ENCODE data around the gene GAA. TPM values are rescaled to one million over a fixed set of nuclear protein-coding genes. Genes with fewer than 3 reads are reported as not detected.

GAA gene
- total and polyA plus RNA-seq, 10 of the 15 experiments (the other 5 are each of a cell fraction or from before 2014, with no cell fraction given) = 0.18 to 10.5 (median 4.1) TPM

DNA sequence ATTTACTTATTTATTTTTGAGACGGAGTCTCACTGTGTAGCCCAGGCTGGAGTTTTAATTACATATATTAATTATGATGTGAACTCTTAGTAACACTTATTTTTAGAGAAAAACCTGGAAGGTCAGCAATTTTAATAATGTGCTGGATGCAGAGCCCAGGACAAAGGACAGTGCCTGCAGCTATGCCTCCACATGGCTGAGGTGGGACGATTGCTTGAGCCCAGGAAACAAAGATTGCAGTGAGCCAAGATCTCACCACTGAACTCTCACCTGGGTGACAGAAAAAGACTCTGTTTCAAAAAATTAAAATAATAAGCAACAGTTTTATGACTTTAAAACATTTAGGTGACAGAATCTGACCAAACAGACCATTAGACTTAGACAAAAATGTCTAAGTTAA, 57.5 kb downstream of the GAA start (continued):
- TF ChIP-seq, protein P1, sequence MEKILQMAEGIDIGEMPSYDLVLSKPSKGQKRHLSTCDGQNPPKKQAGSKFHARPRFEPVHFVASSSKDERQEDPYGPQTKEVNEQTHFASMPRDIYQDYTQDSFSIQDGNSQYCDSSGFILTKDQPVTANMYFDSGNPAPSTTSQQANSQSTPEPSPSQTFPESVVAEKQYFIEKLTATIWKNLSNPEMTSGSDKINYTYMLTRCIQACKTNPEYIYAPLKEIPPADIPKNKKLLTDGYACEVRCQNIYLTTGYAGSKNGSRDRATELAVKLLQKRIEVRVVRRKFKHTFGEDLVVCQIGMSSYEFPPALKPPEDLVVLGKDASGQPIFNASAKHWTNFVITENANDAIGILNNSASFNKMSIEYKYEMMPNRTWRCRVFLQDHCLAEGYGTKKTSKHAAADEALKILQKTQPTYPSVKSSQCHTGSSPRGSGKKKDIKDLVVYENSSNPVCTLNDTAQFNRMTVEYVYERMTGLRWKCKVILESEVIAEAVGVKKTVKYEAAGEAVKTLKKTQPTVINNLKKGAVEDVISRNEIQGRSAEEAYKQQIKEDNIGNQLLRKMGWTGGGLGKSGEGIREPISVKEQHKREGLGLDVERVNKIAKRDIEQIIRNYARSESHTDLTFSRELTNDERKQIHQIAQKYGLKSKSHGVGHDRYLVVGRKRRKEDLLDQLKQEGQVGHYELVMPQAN (conservative IDR thresholded peaks at IDR 0.05) = no peak
- no peak for TF ChIP-seq CHD2 (IDR thresholded peaks at IDR 0.05; ENCODE audit: borderline replicate concordance, low read depth, low read length)
- TF ChIP-seq, protein P2, sequence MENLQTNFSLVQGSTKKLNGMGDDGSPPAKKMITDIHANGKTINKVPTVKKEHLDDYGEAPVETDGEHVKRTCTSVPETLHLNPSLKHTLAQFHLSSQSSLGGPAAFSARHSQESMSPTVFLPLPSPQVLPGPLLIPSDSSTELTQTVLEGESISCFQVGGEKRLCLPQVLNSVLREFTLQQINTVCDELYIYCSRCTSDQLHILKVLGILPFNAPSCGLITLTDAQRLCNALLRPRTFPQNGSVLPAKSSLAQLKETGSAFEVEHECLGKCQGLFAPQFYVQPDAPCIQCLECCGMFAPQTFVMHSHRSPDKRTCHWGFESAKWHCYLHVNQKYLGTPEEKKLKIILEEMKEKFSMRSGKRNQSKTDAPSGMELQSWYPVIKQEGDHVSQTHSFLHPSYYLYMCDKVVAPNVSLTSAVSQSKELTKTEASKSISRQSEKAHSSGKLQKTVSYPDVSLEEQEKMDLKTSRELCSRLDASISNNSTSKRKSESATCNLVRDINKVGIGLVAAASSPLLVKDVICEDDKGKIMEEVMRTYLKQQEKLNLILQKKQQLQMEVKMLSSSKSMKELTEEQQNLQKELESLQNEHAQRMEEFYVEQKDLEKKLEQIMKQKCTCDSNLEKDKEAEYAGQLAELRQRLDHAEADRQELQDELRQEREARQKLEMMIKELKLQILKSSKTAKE (IDR thresholded peaks at IDR 0.05; ENCODE audit: low read depth, poor library complexity, severe bottlenecking) = no peak

DNA sequence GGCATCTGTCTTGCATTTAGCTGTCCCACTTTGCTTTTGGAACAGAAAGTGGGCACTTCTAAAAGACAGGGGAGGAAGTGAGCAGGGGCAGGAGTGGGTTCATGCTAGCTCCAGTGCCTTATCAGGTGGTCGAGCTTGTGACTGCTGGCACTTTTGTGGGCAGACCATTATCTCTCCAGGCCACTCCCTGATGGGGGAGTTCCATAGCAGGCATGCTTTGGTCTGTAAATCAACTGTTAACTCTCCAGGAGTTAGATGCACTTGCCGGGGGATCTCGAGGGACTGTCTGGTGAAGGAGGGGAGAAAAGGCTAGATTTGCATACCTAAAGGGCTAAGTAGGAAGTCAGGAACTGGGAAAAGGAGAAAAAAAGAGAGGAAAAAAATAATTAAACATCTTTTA, 59.2 kb downstream of the GAA start:
- ATAC-seq = no peak; the same call in 2 of the 3 replicates
- Histone ChIP-seq H3K9me3 (replicated peaks; ENCODE audit: control insufficient read depth, insufficient read depth, low read length) (peaks cover 4% of the 10 kb centered on the region; the same call in 2 of the 3 replicates), H3K4me2 (ENCODE audit: control insufficient read depth, insufficient read depth) (no peak overlapping the region), H3K79me2 (ENCODE audit: control insufficient read depth, insufficient read depth, low read length) (no peaks in the 10 kb centered on the region), H3K4me1 (ENCODE audit: control insufficient read depth, insufficient read depth, low read length) (no peaks in the 10 kb centered on the region), H3K9ac (ENCODE audit: control insufficient read depth, insufficient read depth, low read length) (no peak overlapping the region), H3K36me3 (ENCODE audit: control insufficient read depth in 2 of 2, insufficient read depth in 2 of 2, low read length in 1 of 2) (no peaks in the 10 kb centered on the region), H3K4me3 (no peak overlapping the region), H3K27me3 (replicated peaks in 1 of 2; ENCODE audit: control insufficient read depth in 2 of 2, insufficient read depth in 2 of 2, low read length in 1 of 2) (no peaks in the 10 kb centered on the region), H2AFZ (ENCODE audit: control insufficient read depth, low read depth, low read length) (no peak overlapping the region), H4K20me1 (ENCODE audit: control insufficient read depth, insufficient read depth) (no peaks in the 10 kb centered on the region), H3K27ac (ENCODE audit: control insufficient read depth, insufficient read depth) (no peak overlapping the region)
- no peak for FAIRE-seq
- intact Hi-C loops (cut with micrococcal nuclease; ENCODE audit: unreplicated experiment) = no loop called here
- ChIA-PET CTCF (no interaction called here), RAD21 (ENCODE audit: unreplicated experiment) (no interaction called here), SMC1A (ENCODE audit: uncharacterized antibody, unreplicated experiment) (interaction anchor here (1.2 kb wide), 1 partner anchor 9 kb away, joined by 4 read pairs; no protein-coding TSS in a partner anchor), POLR2A (interaction anchor here (0.6 to 0.7 kb wide), 2 partner anchors 10 to 1492 kb away, joined by 6 to 7 read pairs; no protein-coding TSS in a partner anchor)
- 2% methylated on average over 3 of the region's 3 CpGs for WGBS (ENCODE audit: insufficient coverage, insufficient replicate concordance, low lambda C conversion rate, missing lambda C conversion rate)
- DNase-seq (ENCODE audit: low read depth, low spot score) = no peak
- BruUV-seq (replicated peaks) = no TSS peak
- in situ Hi-C loops (cut with MboI) = no loop called here
- TF ChIP-seq, protein P3, sequence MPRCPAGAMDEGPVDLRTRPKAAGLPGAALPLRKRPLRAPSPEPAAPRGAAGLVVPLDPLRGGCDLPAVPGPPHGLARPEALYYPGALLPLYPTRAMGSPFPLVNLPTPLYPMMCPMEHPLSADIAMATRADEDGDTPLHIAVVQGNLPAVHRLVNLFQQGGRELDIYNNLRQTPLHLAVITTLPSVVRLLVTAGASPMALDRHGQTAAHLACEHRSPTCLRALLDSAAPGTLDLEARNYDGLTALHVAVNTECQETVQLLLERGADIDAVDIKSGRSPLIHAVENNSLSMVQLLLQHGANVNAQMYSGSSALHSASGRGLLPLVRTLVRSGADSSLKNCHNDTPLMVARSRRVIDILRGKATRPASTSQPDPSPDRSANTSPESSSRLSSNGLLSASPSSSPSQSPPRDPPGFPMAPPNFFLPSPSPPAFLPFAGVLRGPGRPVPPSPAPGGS (IDR thresholded peaks at IDR 0.05; ENCODE audit: borderline replicate concordance, insufficient read depth, low read depth, low read length, poor library complexity, severe bottlenecking) = no peak
- TF ChIP-seq, protein P4, sequence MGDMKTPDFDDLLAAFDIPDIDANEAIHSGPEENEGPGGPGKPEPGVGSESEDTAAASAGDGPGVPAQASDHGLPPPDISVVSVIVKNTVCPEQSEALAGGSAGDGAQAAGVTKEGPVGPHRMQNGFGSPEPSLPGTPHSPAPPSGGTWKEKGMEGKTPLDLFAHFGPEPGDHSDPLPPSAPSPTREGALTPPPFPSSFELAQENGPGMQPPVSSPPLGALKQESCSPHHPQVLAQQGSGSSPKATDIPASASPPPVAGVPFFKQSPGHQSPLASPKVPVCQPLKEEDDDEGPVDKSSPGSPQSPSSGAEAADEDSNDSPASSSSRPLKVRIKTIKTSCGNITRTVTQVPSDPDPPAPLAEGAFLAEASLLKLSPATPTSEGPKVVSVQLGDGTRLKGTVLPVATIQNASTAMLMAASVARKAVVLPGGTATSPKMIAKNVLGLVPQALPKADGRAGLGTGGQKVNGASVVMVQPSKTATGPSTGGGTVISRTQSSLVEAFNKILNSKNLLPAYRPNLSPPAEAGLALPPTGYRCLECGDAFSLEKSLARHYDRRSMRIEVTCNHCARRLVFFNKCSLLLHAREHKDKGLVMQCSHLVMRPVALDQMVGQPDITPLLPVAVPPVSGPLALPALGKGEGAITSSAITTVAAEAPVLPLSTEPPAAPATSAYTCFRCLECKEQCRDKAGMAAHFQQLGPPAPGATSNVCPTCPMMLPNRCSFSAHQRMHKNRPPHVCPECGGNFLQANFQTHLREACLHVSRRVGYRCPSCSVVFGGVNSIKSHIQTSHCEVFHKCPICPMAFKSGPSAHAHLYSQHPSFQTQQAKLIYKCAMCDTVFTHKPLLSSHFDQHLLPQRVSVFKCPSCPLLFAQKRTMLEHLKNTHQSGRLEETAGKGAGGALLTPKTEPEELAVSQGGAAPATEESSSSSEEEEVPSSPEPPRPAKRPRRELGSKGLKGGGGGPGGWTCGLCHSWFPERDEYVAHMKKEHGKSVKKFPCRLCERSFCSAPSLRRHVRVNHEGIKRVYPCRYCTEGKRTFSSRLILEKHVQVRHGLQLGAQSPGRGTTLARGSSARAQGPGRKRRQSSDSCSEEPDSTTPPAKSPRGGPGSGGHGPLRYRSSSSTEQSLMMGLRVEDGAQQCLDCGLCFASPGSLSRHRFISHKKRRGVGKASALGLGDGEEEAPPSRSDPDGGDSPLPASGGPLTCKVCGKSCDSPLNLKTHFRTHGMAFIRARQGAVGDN (IDR thresholded peaks at IDR 0.05) = no peak
- TF ChIP-seq, protein P5, sequence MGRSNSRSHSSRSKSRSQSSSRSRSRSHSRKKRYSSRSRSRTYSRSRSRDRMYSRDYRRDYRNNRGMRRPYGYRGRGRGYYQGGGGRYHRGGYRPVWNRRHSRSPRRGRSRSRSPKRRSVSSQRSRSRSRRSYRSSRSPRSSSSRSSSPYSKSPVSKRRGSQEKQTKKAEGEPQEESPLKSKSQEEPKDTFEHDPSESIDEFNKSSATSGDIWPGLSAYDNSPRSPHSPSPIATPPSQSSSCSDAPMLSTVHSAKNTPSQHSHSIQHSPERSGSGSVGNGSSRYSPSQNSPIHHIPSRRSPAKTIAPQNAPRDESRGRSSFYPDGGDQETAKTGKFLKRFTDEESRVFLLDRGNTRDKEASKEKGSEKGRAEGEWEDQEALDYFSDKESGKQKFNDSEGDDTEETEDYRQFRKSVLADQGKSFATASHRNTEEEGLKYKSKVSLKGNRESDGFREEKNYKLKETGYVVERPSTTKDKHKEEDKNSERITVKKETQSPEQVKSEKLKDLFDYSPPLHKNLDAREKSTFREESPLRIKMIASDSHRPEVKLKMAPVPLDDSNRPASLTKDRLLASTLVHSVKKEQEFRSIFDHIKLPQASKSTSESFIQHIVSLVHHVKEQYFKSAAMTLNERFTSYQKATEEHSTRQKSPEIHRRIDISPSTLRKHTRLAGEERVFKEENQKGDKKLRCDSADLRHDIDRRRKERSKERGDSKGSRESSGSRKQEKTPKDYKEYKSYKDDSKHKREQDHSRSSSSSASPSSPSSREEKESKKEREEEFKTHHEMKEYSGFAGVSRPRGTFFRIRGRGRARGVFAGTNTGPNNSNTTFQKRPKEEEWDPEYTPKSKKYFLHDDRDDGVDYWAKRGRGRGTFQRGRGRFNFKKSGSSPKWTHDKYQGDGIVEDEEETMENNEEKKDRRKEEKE (IDR thresholded peaks at IDR 0.05) = no peak
- TF ChIP-seq JUND (IDR thresholded peaks at IDR 0.05; ENCODE audit: low read depth, low read length) (no peak), NFYB (IDR thresholded peaks at IDR 0.05; ENCODE audit: insufficient read depth, low read depth, low read length) (no peak)

All from GM12878 (cell line).